Aorta (tissue), 5 donors: ENCODE data around the gene PHF14. TPM values are rescaled to one million over a fixed set of nuclear protein-coding genes. Genes with fewer than 3 reads are reported as not detected.

ENCODE experiments used
- ATAC-seq: fragments of 200-7000 bp; cut with Tn5 transposase; one replicate; pipeline ENCODE4 v1.9.1; 2022; ENCODE audit warnings: moderate library complexity; ENCODE audit not compliant: low FRiP score
- DNase-seq, 2 donors: peaks; one replicate each; pipeline ENCODE4 v3.0.0-alpha.2; 2020
- H3K27ac ChIP-seq, 2 donors: one replicate each; pipeline ENCODE4 v1.5.1; 2013; ENCODE audit warnings: low read length in 2 of 2, mild to moderate bottlenecking in 2 of 2, moderate library complexity in 2 of 2, control low read depth in 1 of 2, inconsistent platforms in 1 of 2, low read depth in 1 of 2
- H3K27me3 ChIP-seq, 2 donors: one replicate each; pipeline ENCODE4 v1.6.1; 2013; ENCODE audit warnings: control low read depth in 1 of 2, low read length in 1 of 2, mild to moderate bottlenecking in 1 of 2, moderate library complexity in 1 of 2; ENCODE audit not compliant: insufficient read depth in 2 of 2, control insufficient read depth in 1 of 2
- H3K36me3 ChIP-seq, 2 donors: one replicate each; pipeline ENCODE4 v1.6.1; 2013; ENCODE audit warnings: control low read depth in 1 of 2, low read length in 1 of 2, mild to moderate bottlenecking in 1 of 2; ENCODE audit not compliant: insufficient read depth in 2 of 2, control insufficient read depth in 1 of 2
- H3K4me1 ChIP-seq, 2 donors: one replicate each; pipeline ENCODE4 v1.6.1; 2013; ENCODE audit warnings: low read length in 2 of 2, control low read depth in 1 of 2, mild to moderate bottlenecking in 1 of 2, moderate library complexity in 1 of 2; ENCODE audit not compliant: insufficient read depth in 2 of 2, control insufficient read depth in 1 of 2
- H3K4me3 ChIP-seq, 2 donors: one replicate each; pipeline ENCODE4 v1.5.1; 2013; ENCODE audit warnings: low read length in 2 of 2, control low read depth in 1 of 2, mild to moderate bottlenecking in 1 of 2
- H3K9me3 ChIP-seq: one replicate; pipeline ENCODE4 v1.6.1; 2013; ENCODE audit warnings: mild to moderate bottlenecking, low read length; ENCODE audit not compliant: control insufficient read depth
- WGBS, 2 donors: extraction: QIAGEN DNeasy Blood & Tissue Kit; methylation state at CpG; one replicate each; pipeline ENCODE4 v1.1.7; 2013; 5-methylcytosine and 5-hydroxymethylcytosine counted together
- intact Hi-C, 2 donors: fragments of 100-400 bp; cut with DNase I; formaldehyde crosslinking; loops; one replicate each; pipeline versions ENCODE4 v1.14.2 to v1.15.0; 2022
- polyA plus RNA-seq, 2 donors: library from polyadenylated mRNA; stranded (reverse); fragments of 200-250 nt; gene quantifications; one replicate each; pipeline ENCODE4 v1.2.3, GENCODE V29; 2013
- total RNA-seq, 2 donors: library from RNA; stranded (reverse); fragmentation: NEBNext Ultra II Directional; extraction: Animal tissue kit (Norgen Biotek cat#: 25700); gene quantifications; one replicate each; pipeline ENCODE4 v1.2.1, GENCODE V29; 2021
- donor health status: healthy with polysubstance abuse.
- donor health status: Bipolar disorder and iron deficiency.
- donor health status: DM: no; HTN: no; CAD: no.
- donor health status: DM: no; HTN: no; CAD: no.
- donor health status: DM: yes; HTN: yes; CAD: no.

PHF14 gene
- total and polyA plus RNA-seq, 4 donors: 16.2 to 51.8 (median 36.7) TPM

DNA sequence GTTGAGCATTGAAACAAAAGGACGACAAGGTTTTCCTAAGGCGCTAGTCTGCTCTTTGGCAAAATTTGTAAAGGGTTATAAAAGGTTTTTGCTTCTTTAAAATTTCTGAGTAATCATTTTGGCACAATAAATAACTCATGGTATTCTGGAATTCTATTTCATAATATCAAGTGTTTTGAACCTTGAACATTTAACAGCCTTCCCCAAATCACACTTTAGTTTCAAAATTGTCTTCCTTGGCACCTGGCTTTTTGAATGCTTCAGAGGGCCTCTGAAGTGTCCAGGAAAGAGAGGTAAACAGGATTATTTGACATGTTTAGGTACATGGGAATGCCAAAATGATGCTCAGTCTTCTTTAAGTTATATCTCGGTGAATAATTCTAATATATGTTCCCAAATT, 220.8 kb downstream of the PHF14 start:
- ATAC-seq: no peak
- 62 to 64% methylated on average over 3 of the region's 3 CpGs for WGBS, 2 donors
- intact Hi-C loops: no loop called here

DNA sequence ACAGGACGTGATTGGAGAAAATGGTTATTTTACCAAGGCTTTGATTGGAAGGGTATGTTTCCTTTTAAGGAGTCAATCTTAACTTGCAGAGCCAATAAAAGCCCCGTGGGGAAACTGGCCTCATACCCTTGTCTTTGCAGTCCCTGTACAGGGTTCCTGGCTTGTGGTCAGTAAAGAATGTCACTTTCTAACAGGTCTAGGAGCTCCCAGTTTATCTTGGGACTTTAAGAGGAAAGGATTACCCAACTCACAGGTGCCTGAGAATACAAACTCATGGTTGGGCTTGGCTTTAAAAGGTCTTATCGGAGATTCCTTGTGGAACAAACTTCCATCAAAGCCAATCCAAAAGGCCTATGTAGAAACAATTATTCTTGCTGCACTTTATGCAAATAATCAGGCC, 221.8 kb downstream of the PHF14 start:
- H3K27me3 ChIP-seq: no peaks in the 10 kb centered on the region
- 60 to 71% methylated on average over 3 of the region's 3 CpGs for WGBS, 2 donors
- no peak overlapping the region for H3K4me3 ChIP-seq
- H3K4me1 ChIP-seq: peaks cover 0 to 2% of the 10 kb centered on the region in 2 donors
- no peaks in the 10 kb centered on the region for H3K36me3 ChIP-seq
- ATAC-seq (no peak), DNase-seq (no peak)
- H3K27ac ChIP-seq: no peak overlapping the region
- intact Hi-C loops: no loop called here
- no peaks in the 10 kb centered on the region for H3K9me3 ChIP-seq

More for the DNA sequence above, 220.8 kb downstream of the PHF14 start:
- Histone ChIP-seq H3K27ac (no peak overlapping the region), H3K4me3 (no peak overlapping the region), H3K4me1 (peaks cover 0 to 2% of the 10 kb centered on the region in 2 donors), H3K9me3 (no peaks in the 10 kb centered on the region), H3K36me3 (no peaks in the 10 kb centered on the region), H3K27me3 (no peaks in the 10 kb centered on the region)
- no peak for DNase-seq

DNA sequence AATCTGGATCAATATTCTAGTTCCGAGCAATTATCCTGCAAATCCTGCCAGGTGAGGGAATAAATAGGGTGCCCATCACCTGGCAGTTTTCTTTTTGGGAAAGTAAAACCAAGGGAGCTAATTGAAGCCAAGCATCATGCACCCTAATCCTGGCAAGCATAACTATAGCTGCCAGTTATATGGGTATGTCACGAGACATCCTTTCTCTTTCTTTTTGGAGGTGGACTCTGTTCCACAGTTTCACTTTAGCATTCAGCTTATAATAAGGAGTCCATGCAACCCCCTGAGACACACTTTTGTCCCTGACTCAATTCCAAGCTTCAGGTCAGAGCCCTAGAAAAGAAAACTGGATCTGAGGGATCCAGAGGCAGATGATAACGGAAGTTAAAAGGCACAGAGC, 222.5 kb downstream of the PHF14 start:
- no peak overlapping the region for H3K27ac ChIP-seq
- ATAC-seq (no peak), DNase-seq (no peak)
- no peak overlapping the region for H3K4me3 ChIP-seq
- intact Hi-C loops: no loop called here
- peaks cover 0 to 2% of the 10 kb centered on the region in 2 donors for H3K4me1 ChIP-seq
- no peaks in the 10 kb centered on the region for H3K9me3 ChIP-seq
- no peaks in the 10 kb centered on the region for H3K36me3 ChIP-seq
- WGBS, 2 donors: 63 to 65% methylated on average over 3 of the region's 3 CpGs
- no peaks in the 10 kb centered on the region for H3K27me3 ChIP-seq

DNA sequence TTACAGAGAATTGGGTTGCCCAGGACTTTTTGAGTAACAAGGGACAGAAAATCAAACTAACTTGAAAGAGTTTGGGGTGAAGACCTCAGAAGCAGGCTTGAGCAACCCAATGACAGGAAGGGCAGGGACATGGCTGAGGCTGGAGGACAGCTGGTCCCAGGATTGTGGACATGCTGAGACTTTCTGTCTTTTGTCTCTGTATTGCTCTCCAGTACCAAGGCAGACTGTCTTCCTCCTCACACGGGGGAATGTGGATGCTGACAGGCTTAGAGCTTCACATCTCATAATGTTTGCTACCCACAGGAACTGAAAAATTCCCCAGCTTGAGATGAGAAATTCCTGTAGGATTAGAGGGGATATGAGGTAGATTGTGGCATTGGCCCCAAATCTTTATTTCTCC, 229.6 kb downstream of the PHF14 start:
- 74 to 83% methylated on average over 1 of the region's 1 CpG for WGBS, 2 donors
- no peaks in the 10 kb centered on the region for H3K36me3 ChIP-seq
- H3K9me3 ChIP-seq: no peaks in the 10 kb centered on the region
- no peak overlapping the region for H3K4me3 ChIP-seq
- intact Hi-C loops: no loop called here
- H3K4me1 ChIP-seq: no peaks in the 10 kb centered on the region
- H3K27ac ChIP-seq: no peak overlapping the region
- no peaks in the 10 kb centered on the region for H3K27me3 ChIP-seq
- DNase-seq (no peak), ATAC-seq (no peak)

DNA sequence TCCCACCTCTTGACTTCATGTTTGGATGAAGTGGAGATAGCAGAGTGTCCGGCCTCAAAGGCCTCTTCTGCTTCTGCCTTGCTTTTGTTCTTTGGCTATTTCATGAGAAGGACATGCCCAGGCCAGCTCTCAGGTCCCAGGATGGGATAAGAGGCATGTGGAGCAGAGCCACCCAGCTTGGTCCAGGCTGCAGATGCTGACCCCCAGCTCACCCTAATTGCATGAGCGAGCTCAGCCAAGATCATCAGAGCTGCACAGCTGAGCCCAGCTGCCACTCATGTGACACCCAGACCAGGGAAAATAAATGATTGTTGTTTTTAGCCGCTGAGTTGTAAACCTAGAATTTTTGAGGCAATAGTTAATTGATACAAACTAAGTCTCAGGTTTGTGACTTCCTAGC, 230.0 kb downstream of the PHF14 start:
- Histone ChIP-seq H3K27me3 (no peaks in the 10 kb centered on the region), H3K9me3 (no peaks in the 10 kb centered on the region), H3K36me3 (no peaks in the 10 kb centered on the region), H3K4me1 (no peaks in the 10 kb centered on the region), H3K27ac (no peak overlapping the region), H3K4me3 (no peak overlapping the region)
- no peak for ATAC-seq
- DNase-seq: no peak
- WGBS, 2 donors: 64% methylated on average over 3 of the region's 3 CpGs
- intact Hi-C loops: no loop called here

DNA sequence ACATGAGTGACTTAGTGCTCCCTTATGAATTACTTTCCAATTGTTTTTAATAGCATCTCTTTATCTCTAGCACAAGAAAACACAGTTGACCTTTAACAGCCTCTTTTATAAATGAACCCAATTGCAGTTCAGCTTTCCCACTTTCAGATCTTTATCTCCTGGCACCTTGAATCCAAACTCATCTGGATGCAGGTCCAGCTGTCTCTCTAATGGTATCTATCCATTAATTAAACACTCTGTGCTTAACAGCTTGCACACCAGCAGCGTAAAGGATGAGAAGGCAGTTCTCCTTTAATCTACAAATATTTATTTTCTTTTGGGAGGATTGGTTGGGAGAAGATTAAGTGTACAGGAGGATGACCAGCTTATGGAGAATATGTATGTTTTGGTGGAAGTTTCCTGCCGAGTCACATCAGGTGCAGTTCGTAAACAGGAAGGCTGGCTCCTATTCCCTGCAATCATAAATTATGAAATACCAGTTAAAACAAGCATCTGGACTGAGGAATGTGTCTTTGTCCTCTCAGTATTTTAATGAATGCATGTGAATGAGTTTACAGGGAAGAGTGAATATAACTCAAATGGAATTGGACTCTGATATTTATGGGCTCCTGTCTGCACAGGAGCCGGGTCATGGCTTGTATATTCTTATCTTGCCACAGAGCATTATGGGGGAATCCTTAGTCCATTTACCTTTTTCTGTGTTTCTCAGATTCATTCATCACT, 232.7 kb downstream of the PHF14 start:
- DNase-seq (no peak), ATAC-seq (no peak)
- Histone ChIP-seq H3K9me3 (no peaks in the 10 kb centered on the region), H3K4me3 (no peak overlapping the region), H3K27ac (no peak overlapping the region), H3K36me3 (no peaks in the 10 kb centered on the region), H3K4me1 (no peaks in the 10 kb centered on the region), H3K27me3 (no peaks in the 10 kb centered on the region)
- 72 to 82% methylated on average over 4 of the region's 4 CpGs for WGBS, 2 donors
- intact Hi-C loops: no loop called here

DNA sequence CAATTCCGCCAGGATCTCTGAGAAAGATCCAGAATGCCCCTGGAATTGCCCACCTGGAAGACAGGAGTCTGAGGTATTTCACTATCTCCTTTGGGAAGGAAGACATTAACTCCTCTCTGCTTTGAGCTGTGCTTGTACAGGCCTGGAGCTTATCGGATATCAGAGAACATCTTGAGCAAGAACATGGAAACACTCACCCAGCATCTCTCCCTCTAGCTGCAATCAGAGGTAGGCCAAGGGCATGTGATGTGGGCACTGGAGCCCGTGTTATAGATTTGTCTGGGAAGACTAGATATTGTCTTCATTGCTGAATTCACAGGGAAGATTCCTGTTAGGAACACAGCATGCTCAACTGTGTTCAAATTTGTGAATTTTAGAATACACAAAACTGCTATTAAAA, 233.9 kb downstream of the PHF14 start:
- H3K9me3 ChIP-seq: no peaks in the 10 kb centered on the region
- intact Hi-C loops: no loop called here
- no peak overlapping the region for H3K4me3 ChIP-seq
- ATAC-seq (no peak), DNase-seq (no peak)
- H3K27me3 ChIP-seq: no peaks in the 10 kb centered on the region
- H3K36me3 ChIP-seq: no peaks in the 10 kb centered on the region
- 88 to 95% methylated on average over 3 of the region's 3 CpGs for WGBS, 2 donors
- no peak overlapping the region for H3K27ac ChIP-seq
- H3K4me1 ChIP-seq: no peaks in the 10 kb centered on the region

DNA sequence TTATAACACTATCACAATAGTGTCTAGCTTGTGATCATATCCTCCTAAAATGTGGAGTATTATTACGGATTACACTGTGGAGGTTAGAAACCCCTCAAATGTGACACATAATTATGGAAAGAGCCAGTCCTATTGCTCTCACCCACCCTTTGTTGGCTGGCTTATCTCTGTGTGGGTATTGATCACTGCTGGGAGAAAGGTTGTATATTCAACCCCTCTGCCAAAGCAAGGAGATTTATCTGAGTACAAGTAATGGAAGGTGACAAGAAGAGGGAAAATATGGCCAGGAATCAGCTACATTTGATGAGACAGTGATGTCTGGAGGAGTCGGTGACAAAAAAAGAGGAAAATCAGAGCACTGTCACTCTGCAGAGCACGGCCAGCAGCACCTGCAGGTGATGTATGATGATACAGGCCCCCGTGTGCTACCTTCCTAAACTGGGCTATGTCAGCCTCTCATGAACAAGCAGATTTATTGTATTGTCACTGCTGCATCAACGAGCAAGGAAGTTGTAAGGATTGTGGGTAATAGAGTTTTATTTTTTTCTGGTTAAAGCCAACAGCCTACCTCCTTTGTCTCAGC, 235.3 kb downstream of the PHF14 start:
- H3K4me1 ChIP-seq: no peaks in the 10 kb centered on the region
- no peaks in the 10 kb centered on the region for H3K36me3 ChIP-seq
- intact Hi-C loops: no loop called here
- H3K9me3 ChIP-seq: no peaks in the 10 kb centered on the region
- H3K27me3 ChIP-seq: no peaks in the 10 kb centered on the region
- WGBS, 2 donors: 72 to 76% methylated on average over 5 of the region's 5 CpGs
- no peak overlapping the region for H3K4me3 ChIP-seq
- no peak for ATAC-seq
- no peak overlapping the region for H3K27ac ChIP-seq
- no peak for DNase-seq

DNA sequence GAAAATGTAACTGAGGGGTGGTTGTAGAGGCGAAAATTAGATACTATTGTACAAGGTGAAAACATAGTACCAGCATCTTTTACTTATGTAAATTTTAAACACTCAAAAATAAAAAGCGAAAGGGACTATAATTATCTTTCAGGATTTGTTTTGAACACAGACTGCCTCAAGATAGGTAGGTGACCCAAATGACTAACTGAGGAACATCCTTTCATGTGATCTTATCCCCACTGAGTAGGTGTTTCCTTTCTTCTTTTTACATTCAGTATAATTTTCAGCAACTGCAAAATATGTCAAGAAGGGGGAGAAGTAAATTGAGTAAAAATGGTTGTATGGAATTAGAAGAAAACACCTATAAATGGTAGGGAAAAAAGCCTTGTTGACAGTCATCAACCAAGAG, 236.7 kb downstream of the PHF14 start:
- ATAC-seq: no peak
- Histone ChIP-seq H3K4me1 (no peaks in the 10 kb centered on the region), H3K4me3 (no peak overlapping the region), H3K27ac (no peak overlapping the region), H3K27me3 (no peaks in the 10 kb centered on the region), H3K36me3 (no peaks in the 10 kb centered on the region), H3K9me3 (no peaks in the 10 kb centered on the region)
- WGBS, 2 donors: 96% methylated on average over 2 of the region's 2 CpGs
- DNase-seq: no peak
- intact Hi-C loops: no loop called here
